Measurements from ENCODE around the gene CHD8.

The CHD8 gene

GRCh38 chr14:21455912-21456667 lies at the start of gene CHD8:
TSS of gene CHD8 (minus strand) at chr14:21456123. CDS start at chr14:21431643, 24,480 bp downstream.
- H3K9me2 ChIP-seq (replicated peaks; ENCODE audit: low read depth, low read length), result no peaks in the 10 kb centered on the region
- peak within 1 kb of the TSS; percentile 99 for H3K4me2 ChIP-seq (ENCODE audit: low read depth, low read length, poor library complexity, severe bottlenecking)
- TF ChIP-seq CTCF (conservative IDR thresholded peaks at IDR 0.05; ENCODE audit: low read length), result peak; percentile 81
- no peak for TF ChIP-seq EZH2phosphoT487 (IDR thresholded peaks at IDR 0.05; ENCODE audit: borderline replicate concordance)
- peak within 1 kb of the TSS; percentile 100 for H2AFZ ChIP-seq (ENCODE audit: low read length)
- peaks cover 27% of the 10 kb centered on the region for H3K4me1 ChIP-seq (ENCODE audit: insufficient read depth, low read length, poor library complexity, severe bottlenecking)
- H3K79me2 ChIP-seq (ENCODE audit: insufficient read depth, low read length), result peaks cover 48% of the 10 kb centered on the region
- no peaks in the 10 kb centered on the region for H3K27me3 ChIP-seq (ENCODE audit: insufficient read depth, low read length, poor library complexity, severe bottlenecking)
- peaks cover 33% of the 10 kb centered on the region for H4K20me1 ChIP-seq (ENCODE audit: insufficient read depth, low read length, poor library complexity, severe bottlenecking)
- H3K9ac ChIP-seq (ENCODE audit: low read depth, low read length, poor library complexity, severe bottlenecking), result peak within 1 kb of the TSS; percentile 98
- H3K36me3 ChIP-seq (ENCODE audit: insufficient read depth, low read length), result peaks cover 14% of the 10 kb centered on the region; the same call in 1 of the 2 replicates
- peak within 1 kb of the TSS; percentile 96 for H3K4me3 ChIP-seq (ENCODE audit: low read length, poor library complexity, severe bottlenecking)
- no peaks in the 10 kb centered on the region for H3K9me3 ChIP-seq (ENCODE audit: insufficient read depth, low read depth, low read length)
- peaks cover 3% of the 10 kb centered on the region; the same call in 1 of the 2 replicates for H3F3A ChIP-seq (ENCODE audit: low read depth)

GRCh38 chr14:21505012-21505553 lies 49.2 kb upstream of the CHD8 start:
- TF ChIP-seq EZH2phosphoT487 (IDR thresholded peaks at IDR 0.05; ENCODE audit: borderline replicate concordance) (no peak), CTCF (conservative IDR thresholded peaks at IDR 0.05; ENCODE audit: low read length) (no peak)
- H3K4me2 ChIP-seq (ENCODE audit: low read depth, low read length, poor library complexity, severe bottlenecking), result peak overlapping the region; percentile 26

GRCh38 chr14:21503376-21503775 lies 47.5 kb upstream of the CHD8 start:
- Histone ChIP-seq H3K4me1 (ENCODE audit: insufficient read depth, low read length, poor library complexity, severe bottlenecking) (no peaks in the 10 kb centered on the region), H3K36me3 (ENCODE audit: insufficient read depth, low read length) (peaks cover 52% of the 10 kb centered on the region; the same call in 1 of the 2 replicates)
- TF ChIP-seq CTCF (conservative IDR thresholded peaks at IDR 0.05; ENCODE audit: low read length), result no peak
- no peak for TF ChIP-seq EZH2phosphoT487 (IDR thresholded peaks at IDR 0.05; ENCODE audit: borderline replicate concordance)

More at GRCh38 chr14:21505012-21505553, 49.2 kb upstream of the CHD8 start:
- Histone ChIP-seq H3K4me3 (ENCODE audit: low read length, poor library complexity, severe bottlenecking) (no peak overlapping the region), H4K20me1 (ENCODE audit: insufficient read depth, low read length, poor library complexity, severe bottlenecking) (peaks cover 14% of the 10 kb centered on the region), H3K9me2 (replicated peaks; ENCODE audit: low read depth, low read length) (no peaks in the 10 kb centered on the region), H3K9me3 (ENCODE audit: insufficient read depth, low read depth, low read length) (no peaks in the 10 kb centered on the region), H3K4me1 (ENCODE audit: insufficient read depth, low read length, poor library complexity, severe bottlenecking) (peaks cover 4% of the 10 kb centered on the region), H2AFZ (ENCODE audit: low read length) (no peak overlapping the region), H3F3A (ENCODE audit: low read depth) (no peaks in the 10 kb centered on the region), H3K9ac (ENCODE audit: low read depth, low read length, poor library complexity, severe bottlenecking) (no peak overlapping the region), H3K79me2 (ENCODE audit: insufficient read depth, low read length) (peaks cover 53% of the 10 kb centered on the region), H3K36me3 (ENCODE audit: insufficient read depth, low read length) (peaks cover 37% of the 10 kb centered on the region; the same call in 1 of the 2 replicates), H3K27me3 (ENCODE audit: insufficient read depth, low read length, poor library complexity, severe bottlenecking) (no peaks in the 10 kb centered on the region)

More at GRCh38 chr14:21503376-21503775, 47.5 kb upstream of the CHD8 start:
- H4K20me1 ChIP-seq (ENCODE audit: insufficient read depth, low read length, poor library complexity, severe bottlenecking), result peaks cover 7% of the 10 kb centered on the region
- H3K27me3 ChIP-seq (ENCODE audit: insufficient read depth, low read length, poor library complexity, severe bottlenecking), result no peaks in the 10 kb centered on the region
- H3K4me2 ChIP-seq (ENCODE audit: low read depth, low read length, poor library complexity, severe bottlenecking), result no peak overlapping the region
- no peaks in the 10 kb centered on the region for H3F3A ChIP-seq (ENCODE audit: low read depth)
- peaks cover 36% of the 10 kb centered on the region for H3K79me2 ChIP-seq (ENCODE audit: insufficient read depth, low read length)
- no peaks in the 10 kb centered on the region for H3K9me3 ChIP-seq (ENCODE audit: insufficient read depth, low read depth, low read length)
- H3K4me3 ChIP-seq (ENCODE audit: low read length, poor library complexity, severe bottlenecking), result no peak overlapping the region
- H3K9me2 ChIP-seq (replicated peaks; ENCODE audit: low read depth, low read length), result no peaks in the 10 kb centered on the region
- no peak overlapping the region for H2AFZ ChIP-seq (ENCODE audit: low read length)
- no peak overlapping the region for H3K9ac ChIP-seq (ENCODE audit: low read depth, low read length, poor library complexity, severe bottlenecking)
